GM12878 (cell line): ENCODE measurements around the gene NUDT14. TPM values are rescaled to one million over a fixed set of nuclear protein-coding genes. Genes with fewer than 3 reads are reported as not detected.

Source experiments
- ATAC-seq: fragments of 200-7000 bp; cut with Tn5 transposase; 3 replicates; pipeline ENCODE4 v1.9.1; 2020; ENCODE audit warnings: mild to moderate bottlenecking, moderate library complexity
- BruUV-seq: library from RNA; stranded (reverse); fragments of 400-500 nt; replicated peaks from 2 replicates; lab custom pipeline; 2021; lab: Mats Ljungman, UMichigan
- CTCF ChIA-PET: fragments of 300-600 bp; sonication (Branson Sonifier 250); formaldehyde crosslinking; extraction: SDS; loops from one replicate; lab custom pipeline; 2021; ENCODE audit warnings: inconsistent platforms; lab: Yijun Ruan, JAX
- POLR2A ChIA-PET: fragments of 350-600 bp; formaldehyde crosslinking; extraction: SDS; loops from one replicate; lab custom pipeline; 2021; ENCODE audit warnings: inconsistent platforms; lab: Charles Lee
- RAD21 ChIA-PET: fragments of 300-600 bp; sonication (Branson Sonifier 250); formaldehyde crosslinking; loops from one replicate; lab custom pipeline; 2023; ENCODE audit warnings: antibody characterized with exemption; ENCODE audit not compliant: unreplicated experiment; lab: Charles Lee
- SMC1A ChIA-PET: fragments of 300-600 bp; sonication (Branson Sonifier 250); formaldehyde crosslinking; loops from one replicate; lab custom pipeline; 2023; ENCODE audit not compliant: unreplicated experiment, uncharacterized antibody; lab: Charles Lee
- DNase-seq: peaks from one replicate; pipeline ENCODE4 v3.0.0-alpha.2; 2011; ENCODE audit warnings: low read depth, low spot score
- FAIRE-seq: peaks from 3 replicates; lab custom pipeline; 2011; peaks lifted over from hg19 to GRCh38; lab: Jason Lieb, UNC
- H2AFZ ChIP-seq: 2 replicates; pipeline ENCODE4 v1.6.0; 2011; ENCODE audit warnings: low read depth, low read length, control low read depth; ENCODE audit not compliant: control insufficient read depth
- H3K27ac ChIP-seq: 2 replicates; pipeline ENCODE4 v1.5.1; 2011; ENCODE audit warnings: control low read depth; ENCODE audit not compliant: control insufficient read depth, insufficient read depth
- H3K27me3 ChIP-seq, 2 experiments: replicated peaks in 1 of 2; 2 replicates each; pipeline versions ENCODE4 v1.6.0 to v1.6.1; 2011; ENCODE audit warnings: low read length in 1 of 2; ENCODE audit not compliant: control insufficient read depth in 2 of 2, insufficient read depth in 2 of 2
- H3K36me3 ChIP-seq, 2 experiments: 2 replicates each; pipeline ENCODE4 v1.5.1; 2011; ENCODE audit warnings: low read length in 1 of 2; ENCODE audit not compliant: control insufficient read depth in 2 of 2, insufficient read depth in 2 of 2
- H3K4me1 ChIP-seq: 2 replicates; pipeline ENCODE4 v1.6.1; 2011; ENCODE audit warnings: mild to moderate bottlenecking, low read length, moderate library complexity, mixed read lengths; ENCODE audit not compliant: control insufficient read depth, insufficient read depth
- H3K4me2 ChIP-seq: 2 replicates; pipeline ENCODE4 v1.6.0; 2011; ENCODE audit warnings: control low read depth; ENCODE audit not compliant: control insufficient read depth, insufficient read depth
- H3K4me3 ChIP-seq: fragments of 200-600 bp; sonication (generic); 2 replicates; pipeline ENCODE4 v1.5.1; 2016
- H3K79me2 ChIP-seq: 2 replicates; pipeline ENCODE4 v1.6.0; 2011; ENCODE audit warnings: low read length; ENCODE audit not compliant: control insufficient read depth, insufficient read depth
- H3K9ac ChIP-seq: 2 replicates; pipeline ENCODE4 v1.8.0; 2011; ENCODE audit warnings: low read length, control low read depth, mixed read lengths; ENCODE audit not compliant: control insufficient read depth, insufficient read depth
- H3K9me3 ChIP-seq: replicated peaks from 3 replicates; pipeline ENCODE4 v1.5.1; 2011; ENCODE audit warnings: mild to moderate bottlenecking, low read length; ENCODE audit not compliant: control insufficient read depth, insufficient read depth
- H4K20me1 ChIP-seq: 2 replicates; pipeline ENCODE4 v1.6.0; 2011; ENCODE audit not compliant: control insufficient read depth, insufficient read depth
- CBFB ChIP-seq: IDR thresholded peaks from 2 replicates; pipeline ENCODE4 v1.6.1; 2016; ENCODE audit warnings: antibody characterized with exemption, low read depth
- CBX5 ChIP-seq: sonication (generic); IDR thresholded peaks from 2 replicates; pipeline ENCODE4 v1.6.1; 2016; ENCODE audit warnings: low read depth, moderate library complexity, mild to moderate bottlenecking, inconsistent platforms
- CTCF ChIP-seq, 3 experiments: IDR thresholded peaks in 2 of 3; conservative IDR thresholded peaks in 1 of 3; 2 replicates each; pipeline ENCODE4 v1.5.1; 2011; ENCODE audit warnings: low read depth in 3 of 3, low read length in 3 of 3, mild to moderate bottlenecking in 3 of 3, control low read depth in 2 of 3, moderate library complexity in 2 of 3, inconsistent platforms in 1 of 3, mixed read lengths in 1 of 3; ENCODE audit not compliant: control insufficient read depth in 2 of 3, insufficient read depth in 1 of 3; ENCODE audit errors: extremely low read depth in 1 of 3
- HDAC6 ChIP-seq: fragments of 200-600 bp; sonication (generic); IDR thresholded peaks from one replicate; pipeline ENCODE4 v1.8.0; 2017; ENCODE audit warnings: antibody characterized with exemption; ENCODE audit not compliant: unreplicated experiment
- IRF4 ChIP-seq: IDR thresholded peaks from 2 replicates; pipeline ENCODE4 v1.6.1; 2011; ENCODE audit warnings: low read depth, low read length
- PAX8 ChIP-seq: fragments of 450-650 bp; IDR thresholded peaks from 2 replicates; pipeline ENCODE4 v1.6.1; 2017; ENCODE audit warnings: mild to moderate bottlenecking, moderate library complexity
- PBX3 ChIP-seq: IDR thresholded peaks from 2 replicates; pipeline ENCODE4 v1.6.1; 2011; ENCODE audit warnings: mild to moderate bottlenecking, low read depth, low read length, moderate library complexity; ENCODE audit not compliant: insufficient replicate concordance
- PML ChIP-seq: IDR thresholded peaks from 2 replicates; pipeline ENCODE4 v1.6.1; 2012; ENCODE audit warnings: low read length, inconsistent platforms
- SIN3A ChIP-seq: IDR thresholded peaks from 2 replicates; pipeline ENCODE4 v1.6.1; 2012; ENCODE audit warnings: low read depth, low read length, improper control_type of control experiment
- SIX5 ChIP-seq: IDR thresholded peaks from 2 replicates; pipeline ENCODE4 v1.6.1; 2011; ENCODE audit warnings: mild to moderate bottlenecking, low read depth, low read length, moderate library complexity; ENCODE audit not compliant: severe bottlenecking
- SREBF2 ChIP-seq: IDR thresholded peaks from 2 replicates; pipeline ENCODE4 v1.6.1; 2012; ENCODE audit warnings: mild to moderate bottlenecking, low read length
- SUPT20H ChIP-seq: IDR thresholded peaks from 2 replicates; pipeline ENCODE4 v1.6.1; 2011; ENCODE audit warnings: low read depth, mild to moderate bottlenecking, low read length, moderate library complexity, borderline replicate concordance; ENCODE audit not compliant: control insufficient read depth
- YY1 ChIP-seq: IDR thresholded peaks from 2 replicates; pipeline ENCODE4 v1.6.1; 2011; ENCODE audit warnings: low read depth, mild to moderate bottlenecking, low read length
- ZBED1 ChIP-seq: IDR thresholded peaks from 2 replicates; pipeline ENCODE4 v1.6.1; 2016; ENCODE audit warnings: borderline replicate concordance
- ZZZ3 ChIP-seq: IDR thresholded peaks from 2 replicates; pipeline ENCODE4 v1.6.1; 2011; ENCODE audit warnings: low read depth; ENCODE audit not compliant: control insufficient read depth, insufficient read length
- WGBS: methylation state at CpG from one replicate; pipeline ENCODE4 v1.1.6; 2016; ENCODE audit warnings: low lambda C conversion rate; ENCODE audit not compliant: insufficient replicate concordance, insufficient coverage; ENCODE audit errors: missing lambda C conversion rate; 5-methylcytosine and 5-hydroxymethylcytosine counted together
- in situ Hi-C: fragments of 300-500 bp; cut with MboI; formaldehyde crosslinking; loops from 9 replicates; pipeline ENCODE4 v1.14.3; 2018; ENCODE audit warnings: mixed read lengths
- intact Hi-C: fragments of 100-400 bp; cut with micrococcal nuclease; formaldehyde crosslinking; loops from one replicate; pipeline ENCODE4 v1.14.2; 2022; ENCODE audit not compliant: unreplicated experiment
- polyA plus RNA-seq, 11 experiments: library from polyadenylated mRNA; depleted of rRNA in 4 of 11; unstranded in 6 of 11; stranded (reverse) in 5 of 11; fragments of >200 nt; fragmentation: Nextera tagmentation in 4 of 11; fragmentation: Illumina TruSeq in 1 of 11; extraction: Ambion mirVana in 4 of 11; extraction: Trizol in 1 of 11; gene quantifications; 1 replicate in 1 of 11; 2 replicates in 10 of 11; pipeline versions ENCODE4 v1.2.1 to v1.2.3, GENCODE V29; 2011 to 2016; ENCODE audit warnings: inconsistent platforms in 2 of 11, missing spikeins in 2 of 11, low read depth in 1 of 11
- total RNA-seq, 4 experiments: library from RNA; depleted of rRNA in 3 of 4; stranded (reverse); fragments of >200 nt in 3 of 4; fragmentation: Illumina TruSeq in 1 of 4; extraction: Trizol in 1 of 4; gene quantifications; 2 replicates each; pipeline versions ENCODE4 v1.2.1 to v1.2.3, GENCODE V29; 2013 to 2021

NUDT14 gene
- total and polyA plus RNA-seq, 10 of the 15 experiments (the other 5 are each of a cell fraction or from before 2014, with no cell fraction given), result 0.62 to 6.8 (median 4.3) TPM; not detected in 1

GRCh38 chr14:105226198-105226597, 45.1 kb upstream of the NUDT14 start:
- ChIA-PET SMC1A (no interaction called here), RAD21 (no interaction called here), CTCF (no interaction called here), POLR2A (no interaction called here)
- ATAC-seq, result no peak
- no peak overlapping the region for H3K27ac ChIP-seq
- H3K4me3 ChIP-seq, result no peak overlapping the region
- no peaks in the 10 kb centered on the region for H4K20me1 ChIP-seq
- intact Hi-C loops, result no loop called here
- H3K4me2 ChIP-seq, result no peak overlapping the region
- no peak for DNase-seq
- TF ChIP-seq SUPT20H (no peak), ZZZ3 (no peak), PML (no peak), CBFB (no peak), SIX5 (no peak), IRF4 (no peak), HDAC6 (no peak), CTCF (IDR thresholded peaks at IDR 0.05 in 2 of 3, conservative IDR thresholded peaks at IDR 0.05 in 1 of 3; ENCODE audit: control insufficient read depth in 2 of 3, extremely low read depth in 1 of 3, insufficient read depth in 1 of 3, low read depth in 3 of 3, low read length in 3 of 3) (no peak), SIN3A (no peak), SREBF2 (no peak), PAX8 (no peak), YY1 (no peak), ZBED1 (no peak), PBX3 (no peak), CBX5 (no peak)
- H2AFZ ChIP-seq, result no peak overlapping the region
- FAIRE-seq, result no peak
- no peaks in the 10 kb centered on the region for H3K9me3 ChIP-seq
- H3K79me2 ChIP-seq, result no peaks in the 10 kb centered on the region
- no peaks in the 10 kb centered on the region for H3K4me1 ChIP-seq
- BruUV-seq, result no TSS peak
- in situ Hi-C loops, result no loop called here
- H3K36me3 ChIP-seq, result peaks cover 7 to 16% of the 10 kb centered on the region in 2 experiments; a peak in 3 of 4 replicates
- no peaks in the 10 kb centered on the region for H3K27me3 ChIP-seq
- 94% methylated on average over 10 of the region's 10 CpGs for WGBS
- H3K9ac ChIP-seq, result no peak overlapping the region
